ENCODE results near the gene FGF2.
A peak's percentile ranks its signal among the peaks of the same experiment; 100 is the strongest.

FGF2 gene

DNA sequence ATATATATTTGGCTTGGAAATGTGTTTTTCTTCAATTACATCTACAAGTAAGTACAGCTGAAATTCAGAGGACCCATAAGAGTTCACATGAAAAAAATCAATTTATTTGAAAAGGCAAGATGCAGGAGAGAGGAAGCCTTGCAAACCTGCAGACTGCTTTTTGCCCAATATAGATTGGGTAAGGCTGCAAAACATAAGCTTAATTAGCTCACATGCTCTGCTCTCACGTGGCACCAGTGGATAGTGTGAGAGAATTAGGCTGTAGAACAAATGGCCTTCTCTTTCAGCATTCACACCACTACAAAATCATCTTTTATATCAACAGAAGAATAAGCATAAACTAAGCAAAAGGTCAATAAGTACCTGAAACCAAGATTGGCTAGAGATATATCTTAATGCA is 69.6 kb downstream of the FGF2 start:
- DNase-seq: no peak

DNA sequence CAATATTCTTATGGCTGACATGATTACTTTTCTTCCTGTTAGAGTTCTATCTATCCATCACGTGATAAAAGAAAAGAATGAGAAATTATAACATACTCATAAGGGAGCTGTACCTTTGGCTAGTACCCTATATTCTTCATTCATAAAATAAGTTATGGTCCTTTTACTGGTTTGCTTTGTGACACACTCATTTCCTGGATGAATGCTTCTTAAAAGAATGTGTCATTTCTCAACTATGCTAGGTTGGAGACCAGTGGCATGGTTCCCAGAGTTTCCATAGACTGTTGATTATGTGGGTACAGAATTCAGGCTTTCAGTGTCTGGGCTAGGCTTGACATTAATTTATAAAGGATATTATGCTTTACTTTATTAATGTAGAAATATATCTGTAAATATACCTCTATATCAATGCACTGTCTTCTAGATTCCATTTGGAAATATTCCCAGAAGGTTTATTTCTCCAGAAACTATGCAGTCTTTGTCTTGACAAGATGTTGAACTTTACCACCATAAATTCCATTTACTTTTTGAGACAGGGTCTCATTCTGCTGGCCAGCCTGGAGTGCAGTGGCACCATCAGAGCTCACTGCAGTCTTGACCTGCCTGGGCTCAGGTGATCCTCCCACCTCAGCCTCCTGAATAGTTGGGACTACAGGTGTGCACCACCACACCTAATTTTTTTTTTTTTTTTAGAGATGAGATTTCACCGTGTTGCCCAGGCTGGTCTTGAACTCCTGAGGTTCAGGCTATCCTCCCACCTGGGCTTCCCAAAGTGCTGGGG is 71.9 kb downstream of the FGF2 start:
- no peak for DNase-seq

- no peak for DNase-seq
Measured at GRCh38 chr4:122899682-122900081, 73.1 kb downstream of the FGF2 start.

- no peak for DNase-seq
Measured at GRCh38 chr4:122900314-122900713, 73.7 kb downstream of the FGF2 start.

GRCh38 chr4:122901247-122902010 is 74.8 kb downstream of the FGF2 start:
- no peak for DNase-seq

GRCh38 chr4:122903766-122904288 is 77.2 kb downstream of the FGF2 start:
- no peak for DNase-seq

GRCh38 chr4:122906859-122907305 is 80.3 kb downstream of the FGF2 start:
- DNase-seq: peak; percentile 30

- DNase-seq: no peak
Measured at GRCh38 chr4:122908223-122908622, 81.6 kb downstream of the FGF2 start.

GRCh38 chr4:122909683-122910082 is 83.1 kb downstream of the FGF2 start:
- no peak for DNase-seq

DNA sequence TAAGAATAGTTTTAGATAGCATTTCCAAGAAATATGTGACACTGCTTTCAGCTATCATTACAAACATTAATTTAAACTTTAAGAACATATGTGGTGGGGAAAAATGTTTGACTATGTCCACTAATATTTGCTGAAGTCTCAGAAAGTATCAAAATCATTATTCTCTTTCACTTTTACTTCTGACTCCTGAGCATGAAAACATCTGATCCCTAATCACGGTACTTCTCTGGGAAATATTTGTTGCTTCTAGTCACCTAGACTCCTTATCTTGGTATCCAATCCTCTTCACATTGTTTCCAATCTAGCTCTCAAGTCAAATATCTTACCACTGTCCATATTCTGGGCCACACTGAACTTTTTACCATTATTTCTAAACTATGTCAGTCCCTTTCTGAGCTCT is 85.0 kb downstream of the FGF2 start:
- DNase-seq: no peak

- DNase-seq: no peak
Measured at GRCh38 chr4:122912810-122913575, 86.4 kb downstream of the FGF2 start.

DNA sequence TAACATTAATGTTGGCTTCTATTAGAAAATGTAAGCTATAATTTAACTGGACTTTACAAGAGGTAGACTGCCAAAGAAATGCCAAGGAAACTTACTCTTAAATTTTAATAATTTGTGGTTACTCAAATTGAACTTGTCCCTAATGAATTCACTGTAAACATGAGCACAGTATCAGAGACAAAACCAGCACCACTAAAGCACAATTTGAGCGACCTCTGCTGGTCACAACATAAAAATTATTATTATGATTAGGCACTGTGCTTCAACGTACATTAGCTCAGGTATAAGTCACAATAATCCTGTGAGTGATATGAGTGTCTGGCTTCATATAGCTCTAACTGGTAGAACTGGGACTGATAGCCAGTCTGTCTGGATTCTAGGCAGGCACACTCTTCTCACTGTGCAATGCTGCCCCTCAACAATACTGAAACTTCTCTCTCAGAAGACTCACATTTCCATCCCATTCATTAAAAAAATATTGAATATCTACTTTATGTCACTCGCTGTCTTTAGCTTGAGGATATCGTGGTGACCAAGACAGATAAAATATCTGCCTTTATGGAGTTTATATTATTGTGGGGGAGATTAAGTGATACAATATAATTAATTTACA is 87.8 kb downstream of the FGF2 start:
- DNase-seq: peak; percentile 74

DNA sequence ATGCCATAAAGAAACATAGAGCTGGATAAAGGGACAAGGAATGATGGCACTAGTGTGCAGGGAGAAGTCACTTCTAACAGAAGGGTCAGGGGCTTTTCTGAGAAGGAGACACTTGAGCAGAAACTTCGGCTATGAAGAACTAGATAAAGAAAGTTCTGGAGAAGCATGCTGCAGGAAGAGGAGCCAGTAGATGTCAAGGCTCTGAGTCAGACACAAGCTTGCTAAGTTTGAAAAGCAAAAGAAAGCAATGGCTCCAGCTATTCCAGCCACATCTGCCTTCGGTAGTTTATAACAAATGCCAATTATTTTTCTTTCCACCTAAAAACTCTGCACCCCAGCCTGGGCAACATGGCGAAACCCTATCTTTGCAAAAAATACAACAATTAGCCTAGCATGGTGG is 88.3 kb downstream of the FGF2 start:
- DNase-seq: no peak

DNA sequence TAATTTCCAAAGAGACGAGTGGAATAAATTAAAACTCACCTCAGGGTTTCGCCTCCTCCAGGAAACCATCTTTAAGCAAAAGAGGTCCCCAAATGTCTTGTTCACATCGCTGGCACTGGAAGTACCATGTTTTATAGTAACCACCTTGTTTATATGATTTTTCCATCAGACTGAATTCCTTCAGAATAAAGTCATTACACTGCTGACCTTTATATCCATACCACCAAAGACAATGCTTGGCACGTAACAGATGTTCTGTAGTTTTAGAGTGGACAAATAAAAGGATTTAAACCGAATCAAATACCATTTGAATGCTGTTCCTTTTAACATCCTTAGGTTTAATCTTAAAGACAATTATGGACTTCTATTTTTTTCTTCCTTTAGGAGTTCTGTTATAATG is 91.1 kb downstream of the FGF2 start:
- DNase-seq: no peak

- DNase-seq: peak; percentile 19
Measured at GRCh38 chr4:122920473-122920872, 93.8 kb downstream of the FGF2 start.

DNA sequence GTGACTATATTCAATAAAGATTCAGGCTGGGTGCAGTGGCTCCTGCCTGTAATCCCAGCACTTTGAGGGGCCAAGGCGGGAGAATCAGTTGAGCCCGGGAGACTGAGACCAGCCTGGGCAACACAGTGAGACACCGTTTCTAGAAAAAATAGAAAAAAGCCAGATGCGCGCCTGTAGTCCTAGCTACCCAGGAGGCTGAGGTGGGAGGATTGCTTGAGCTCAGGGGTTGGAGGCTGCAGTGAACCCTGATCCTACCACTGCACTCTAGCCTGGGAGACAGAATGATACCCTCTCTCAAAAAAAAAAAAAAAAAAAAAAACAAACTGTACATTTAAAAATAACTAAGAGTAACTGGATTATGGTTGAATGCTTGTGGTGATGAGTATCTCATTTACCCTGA is 94.7 kb downstream of the FGF2 start:
- no peak for DNase-seq

DNA sequence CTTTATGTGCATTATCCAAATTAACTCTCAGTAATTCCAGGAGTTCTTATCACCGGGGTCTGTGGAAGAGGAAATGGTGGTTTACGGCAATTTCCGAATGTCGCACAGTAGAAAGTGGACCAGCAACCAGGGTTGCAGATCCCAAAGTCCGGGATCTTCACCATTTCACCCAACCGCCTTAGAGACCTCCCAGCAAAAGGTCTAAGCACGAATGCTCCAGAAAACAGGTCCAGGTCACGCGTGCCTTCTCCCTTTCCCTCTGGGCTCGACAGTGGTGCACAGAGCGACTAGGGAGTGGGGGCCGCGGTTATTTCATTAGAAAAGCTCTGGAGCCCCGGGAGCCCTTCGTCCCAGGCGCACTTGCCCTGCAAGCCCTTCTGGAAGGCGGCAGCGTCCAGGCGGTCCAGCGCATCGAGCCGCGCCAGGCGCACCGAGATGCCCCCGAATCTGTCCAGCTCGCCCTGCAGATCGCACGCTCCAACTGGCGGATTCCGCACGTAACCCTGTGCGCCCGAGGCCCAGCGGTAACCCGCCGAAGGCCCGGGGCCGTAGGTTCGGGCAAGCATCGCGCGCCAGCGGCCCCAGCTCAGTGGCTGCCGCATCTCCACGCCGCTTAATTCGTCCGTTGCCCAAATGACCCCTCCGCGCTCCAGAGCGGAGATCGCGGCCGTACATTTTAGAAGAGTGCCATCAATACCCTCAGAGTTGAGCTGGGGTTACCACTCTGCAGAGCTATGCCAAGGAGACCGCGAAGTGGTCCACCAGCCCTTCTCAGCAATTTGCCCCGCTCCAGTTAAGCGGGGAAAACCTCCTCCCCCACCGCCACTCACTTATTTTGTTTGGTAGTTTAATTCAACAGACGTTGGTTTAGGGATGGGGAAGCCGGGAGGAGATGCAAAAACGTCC is 95.6 kb downstream of the FGF2 start, which contains the start of gene NUDT6:
Gene NUDT6, minus strand, starts transcription at position 627 of the 906 bp plus-strand sequence. Its CDS starts 25 bp downstream, at position 602.
- peak; percentile 79 for DNase-seq

DNA sequence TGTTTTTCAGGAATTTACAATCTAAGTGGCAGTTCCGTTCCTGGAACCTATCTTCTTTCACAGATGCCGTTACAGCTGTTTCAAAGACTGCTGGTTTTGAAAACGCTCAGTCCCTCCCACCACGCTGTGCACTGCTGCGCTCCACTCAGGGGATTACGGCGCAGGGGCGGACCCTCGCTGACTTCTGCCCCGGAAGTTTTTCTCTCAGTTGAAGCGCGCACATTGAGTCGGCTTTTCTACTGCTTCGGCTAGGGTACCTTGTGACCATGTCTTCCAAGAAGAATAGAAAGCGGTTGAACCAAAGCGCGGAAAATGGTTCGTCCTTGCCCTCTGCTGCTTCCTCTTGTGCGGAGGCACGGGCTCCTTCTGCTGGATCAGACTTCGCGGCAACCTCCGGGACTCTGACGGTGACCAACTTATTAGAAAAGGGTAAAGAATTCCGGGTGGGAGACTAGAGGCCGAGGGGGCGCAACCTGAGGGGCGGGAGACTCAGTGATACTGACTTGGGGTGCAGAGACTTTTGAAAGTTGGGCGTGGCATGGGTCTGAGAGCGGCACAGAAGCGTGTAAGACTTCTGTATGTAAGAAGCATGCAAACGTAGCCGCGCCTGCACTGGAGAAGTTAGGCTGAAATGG is 96.4 kb downstream of the FGF2 start:
- peak; percentile 95 for DNase-seq

- DNase-seq: no peak
Measured at GRCh38 chr4:122928930-122929329, 102.3 kb downstream of the FGF2 start.

GRCh38 chr4:122930862-122931261 is 104.2 kb downstream of the FGF2 start:
- peak; percentile 41 for DNase-seq

GRCh38 chr4:122932763-122933162 is 106.1 kb downstream of the FGF2 start:
- DNase-seq: no peak

All from hematopoietic multipotent progenitor cell treated with erythropoietin and hydrocortisone succinate and interleukin-3 and kit ligand, for 8 days (in vitro differentiated cells).